Stimulated activated CD8-positive, alpha-beta memory T cell treated with anti-CD3 and anti-CD28 coated beads, Interleukin-15, amount 100 ng/mL, for 24 hours (primary cell): ENCODE data around the gene XBP1.
A peak's percentile ranks its signal among the peaks of the same experiment; 100 is the strongest.
"Not testable (repeated sequence)": the region's sequence is repeated elsewhere in the genome, so short reads cannot be mapped to it uniquely, and the experiment has no call there.

Experiments
- DNase-seq: peaks from one replicate; pipeline ENCODE4 v3.0.0-alpha.2; 2020; ENCODE audit warnings: low read depth

XBP1 gene

DNA sequence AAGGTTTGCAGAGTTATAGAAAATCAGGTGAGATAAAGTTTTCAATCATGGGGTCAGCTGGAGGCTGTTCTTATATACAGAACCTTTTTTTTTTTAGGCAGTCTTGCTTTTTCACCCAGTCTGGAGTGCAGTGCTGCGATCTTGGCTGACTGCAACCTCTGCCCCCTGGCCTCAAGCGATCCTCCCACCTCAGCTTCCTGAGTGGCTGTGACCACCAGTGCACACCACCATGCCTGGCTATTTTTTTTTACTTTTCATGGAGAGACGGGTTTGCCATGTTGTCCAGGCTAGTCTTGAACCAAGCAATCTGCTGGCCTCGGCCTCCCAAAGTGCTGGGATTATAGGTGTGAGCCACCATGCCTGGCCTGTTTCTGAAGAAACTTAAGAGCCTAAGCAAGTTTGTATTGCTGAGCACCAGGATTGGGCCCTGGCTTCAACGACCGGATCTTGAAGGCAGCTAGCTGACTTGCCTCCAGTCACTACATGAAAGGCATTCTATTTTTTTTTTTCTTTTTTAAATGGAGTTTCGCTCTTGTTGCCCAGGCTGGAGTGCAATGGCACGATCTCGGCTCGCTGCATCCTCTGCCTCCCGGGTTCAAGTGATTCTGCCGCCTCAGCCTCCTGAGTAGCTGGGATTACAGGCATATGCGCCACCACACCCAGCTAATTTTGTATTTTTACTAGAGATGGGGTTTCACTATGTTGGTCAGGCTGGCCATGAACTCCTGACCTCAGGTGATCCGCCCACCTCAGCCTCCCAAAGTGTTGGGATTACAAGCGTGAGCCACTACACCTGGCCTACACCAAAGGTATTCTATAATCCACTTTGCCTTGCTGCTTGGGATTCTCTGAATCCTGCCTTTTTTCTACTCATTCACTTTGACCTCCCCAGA, 7.6 kb downstream of the XBP1 start:
- no peak for DNase-seq

DNA sequence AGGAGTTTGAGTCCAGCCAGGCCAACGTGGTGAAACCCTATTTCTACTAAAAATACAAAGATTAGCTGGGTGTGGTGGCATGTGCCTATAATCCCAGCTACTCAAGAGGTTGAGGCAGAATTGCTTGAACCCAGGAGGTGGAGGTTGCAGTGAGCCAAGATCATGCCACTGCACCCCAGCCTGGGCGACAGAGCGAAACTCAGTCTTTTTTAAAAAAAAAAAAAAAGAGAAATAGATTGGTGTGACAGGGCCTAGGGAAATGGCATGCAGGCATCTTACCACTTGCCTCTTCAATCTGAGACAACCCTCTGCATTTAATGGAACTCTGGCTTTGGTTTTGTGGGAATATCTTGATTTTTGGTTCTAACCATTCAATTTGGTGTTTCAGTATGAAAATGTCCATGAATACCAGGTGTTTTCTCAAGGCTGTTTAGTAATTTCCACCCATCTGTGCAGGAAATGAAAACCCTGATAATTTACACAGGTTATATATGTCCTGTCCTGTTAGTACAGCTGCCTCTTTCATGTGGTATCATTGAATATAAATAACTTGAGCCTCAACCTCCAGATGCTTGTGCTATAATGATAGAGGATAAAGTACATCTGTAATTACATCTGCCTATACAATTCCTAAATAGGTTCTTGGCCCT, 8.4 kb downstream of the XBP1 start:
- DNase-seq: no peak

DNA sequence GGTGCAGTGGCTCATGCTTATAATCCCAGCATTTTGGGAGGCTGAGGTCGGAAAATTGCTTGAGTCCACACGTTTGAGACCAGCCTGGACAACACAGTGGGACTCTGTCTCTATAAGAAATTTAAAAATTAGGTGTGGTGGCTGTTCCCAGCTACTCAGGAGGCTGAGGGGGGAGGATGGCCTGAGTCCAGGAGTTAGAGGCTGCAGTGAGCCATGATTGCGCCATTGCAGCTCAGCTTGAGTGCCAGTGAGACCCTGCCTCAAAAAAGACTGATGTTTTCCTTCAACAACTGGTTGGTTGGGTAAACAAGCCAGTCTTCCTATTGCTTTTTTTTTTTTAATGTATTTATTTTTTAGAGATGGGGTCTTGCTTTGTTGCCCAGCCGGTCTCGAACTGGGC, 9.2 kb downstream of the XBP1 start:
- no peak for DNase-seq

DNA sequence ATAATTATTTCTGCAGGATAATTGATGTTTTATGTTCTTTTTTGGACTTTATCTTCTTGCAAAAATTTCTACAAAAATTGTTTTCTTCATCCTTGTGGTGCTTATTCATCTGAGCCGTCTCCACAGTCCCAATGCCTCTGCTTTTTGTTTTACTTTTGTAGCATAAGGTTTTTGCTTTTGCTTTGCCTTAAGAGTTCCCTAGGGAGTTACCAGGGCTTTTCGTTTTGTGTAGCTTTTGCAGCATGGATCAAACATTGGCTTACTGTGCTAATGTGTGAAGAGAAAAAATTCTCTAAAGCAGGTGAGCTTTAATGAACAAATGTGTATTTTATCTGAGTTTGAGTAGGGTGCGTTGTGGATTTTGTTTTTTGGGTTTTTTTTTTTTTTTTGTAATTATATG, 11.8 kb downstream of the XBP1 start:
- DNase-seq: no peak

DNA sequence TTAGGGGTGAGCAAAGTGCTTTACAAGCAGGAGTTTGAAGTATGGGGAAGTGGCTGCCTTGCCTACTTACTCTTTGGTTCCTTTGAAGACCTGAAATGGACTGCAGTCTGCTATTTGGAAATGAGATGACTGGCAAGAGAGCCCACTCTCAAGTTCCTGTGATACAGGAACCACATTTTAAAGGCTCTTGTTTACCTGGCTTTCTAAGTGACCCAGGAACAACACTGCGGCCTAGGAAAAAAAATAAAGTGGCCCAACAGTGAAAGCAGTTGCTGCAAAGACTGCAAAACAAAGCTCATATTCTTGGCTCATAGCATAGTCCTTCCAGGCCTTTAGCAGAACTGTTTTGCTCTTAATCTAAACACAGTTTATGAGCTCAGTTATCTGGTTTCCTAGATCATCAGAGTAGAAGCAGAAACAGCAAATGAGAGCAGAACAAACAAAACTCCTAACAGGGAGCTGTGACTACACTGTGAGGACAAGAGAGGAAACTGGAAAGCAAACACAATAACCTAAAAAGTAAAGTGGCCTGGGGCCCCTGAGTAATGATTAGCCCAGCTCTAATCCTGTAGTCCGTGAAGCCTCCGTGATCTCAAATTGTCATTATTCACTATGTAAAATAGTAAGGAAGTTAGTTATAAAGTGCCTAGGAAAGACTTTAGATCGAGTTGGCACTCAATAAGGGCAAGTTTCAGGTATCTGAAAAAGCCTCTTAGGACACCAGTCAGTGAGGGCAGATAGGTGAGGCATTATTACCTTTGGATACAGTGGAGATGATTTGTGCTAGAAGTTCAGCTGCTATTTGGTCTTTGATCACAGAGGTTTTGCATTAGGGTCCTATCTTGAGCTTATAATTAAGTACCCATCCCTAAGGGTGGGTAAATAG, 16.3 kb downstream of the XBP1 start:
- DNase-seq: no peak

DNA sequence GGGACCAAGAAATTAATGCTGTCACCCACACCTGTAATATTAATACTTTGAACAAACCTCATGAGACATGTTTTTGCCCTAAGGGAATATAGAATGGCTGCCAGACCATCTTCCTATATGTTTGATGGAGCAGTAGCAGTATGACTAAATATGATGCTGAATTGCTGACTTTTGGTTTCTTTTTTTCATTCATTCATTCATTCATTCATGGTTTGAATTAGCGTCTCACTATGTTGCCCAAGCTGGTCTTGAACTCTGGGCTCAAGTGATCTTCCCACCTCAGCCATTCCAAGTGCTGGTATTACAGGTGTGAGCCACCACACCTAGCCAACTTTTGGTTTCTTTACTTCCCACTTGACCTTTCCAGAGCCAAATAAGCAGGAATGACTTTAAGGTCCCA, 20.1 kb downstream of the XBP1 start:
- no peak for DNase-seq

DNA sequence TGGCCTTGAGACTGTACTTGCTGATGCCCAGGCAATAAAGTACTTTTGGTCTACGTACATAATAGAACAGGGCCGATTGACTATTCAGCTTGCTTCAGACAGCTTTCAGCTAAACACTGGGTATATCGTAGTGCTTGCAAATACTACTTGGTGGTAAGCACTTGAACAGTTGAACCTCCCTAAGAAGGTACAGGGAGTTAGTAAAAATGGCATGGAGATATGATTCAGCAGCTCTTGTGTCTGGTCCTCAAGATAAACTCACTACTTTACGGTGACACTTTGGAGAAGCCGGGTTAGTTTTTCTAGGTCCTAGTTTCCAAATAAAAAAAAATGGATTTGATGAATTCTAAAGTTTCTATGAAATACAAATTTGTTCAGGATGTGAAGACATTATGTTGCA, 20.5 kb downstream of the XBP1 start:
- no peak for DNase-seq

DNA sequence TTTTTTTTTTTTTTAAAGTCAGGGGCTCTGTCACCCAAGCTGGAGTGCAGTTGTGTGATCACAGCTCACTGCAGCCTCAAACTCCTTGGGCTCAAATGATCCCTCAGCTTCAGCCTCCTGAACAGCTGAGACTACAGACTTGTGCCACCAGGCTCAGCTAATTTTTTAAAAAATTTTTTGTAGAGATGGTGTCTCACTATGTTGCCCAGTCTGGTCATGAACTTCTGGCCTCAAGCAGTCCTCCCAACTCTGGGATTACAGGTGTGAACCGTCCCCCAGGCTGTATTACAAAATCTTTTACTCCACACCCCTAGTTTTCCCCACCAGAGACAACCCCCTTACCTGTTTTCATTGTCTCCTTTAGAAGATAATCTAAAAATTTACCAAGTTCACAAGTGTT, 26.0 kb downstream of the XBP1 start:
- DNase-seq: no peak

DNA sequence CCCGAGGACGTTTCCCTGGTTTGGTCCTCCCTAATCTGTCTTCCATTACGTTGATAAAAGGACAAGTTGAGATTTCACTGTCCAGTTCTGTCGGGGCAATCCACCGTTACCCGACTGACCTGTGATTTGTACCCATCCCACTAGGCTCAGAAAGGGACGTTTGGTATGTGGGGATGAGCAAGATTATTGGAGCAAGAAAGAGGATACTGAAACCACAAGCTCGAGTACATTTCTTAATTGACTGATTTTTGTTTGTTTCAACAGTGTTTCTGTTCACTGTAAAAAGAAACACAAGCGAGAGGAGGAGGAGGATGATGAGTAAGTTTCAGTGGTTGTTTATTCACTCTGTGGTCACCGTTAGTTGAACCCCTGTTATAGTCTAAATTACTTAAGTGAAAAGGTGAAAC, 26.9 kb downstream of the XBP1 start:
- no peak for DNase-seq

DNA sequence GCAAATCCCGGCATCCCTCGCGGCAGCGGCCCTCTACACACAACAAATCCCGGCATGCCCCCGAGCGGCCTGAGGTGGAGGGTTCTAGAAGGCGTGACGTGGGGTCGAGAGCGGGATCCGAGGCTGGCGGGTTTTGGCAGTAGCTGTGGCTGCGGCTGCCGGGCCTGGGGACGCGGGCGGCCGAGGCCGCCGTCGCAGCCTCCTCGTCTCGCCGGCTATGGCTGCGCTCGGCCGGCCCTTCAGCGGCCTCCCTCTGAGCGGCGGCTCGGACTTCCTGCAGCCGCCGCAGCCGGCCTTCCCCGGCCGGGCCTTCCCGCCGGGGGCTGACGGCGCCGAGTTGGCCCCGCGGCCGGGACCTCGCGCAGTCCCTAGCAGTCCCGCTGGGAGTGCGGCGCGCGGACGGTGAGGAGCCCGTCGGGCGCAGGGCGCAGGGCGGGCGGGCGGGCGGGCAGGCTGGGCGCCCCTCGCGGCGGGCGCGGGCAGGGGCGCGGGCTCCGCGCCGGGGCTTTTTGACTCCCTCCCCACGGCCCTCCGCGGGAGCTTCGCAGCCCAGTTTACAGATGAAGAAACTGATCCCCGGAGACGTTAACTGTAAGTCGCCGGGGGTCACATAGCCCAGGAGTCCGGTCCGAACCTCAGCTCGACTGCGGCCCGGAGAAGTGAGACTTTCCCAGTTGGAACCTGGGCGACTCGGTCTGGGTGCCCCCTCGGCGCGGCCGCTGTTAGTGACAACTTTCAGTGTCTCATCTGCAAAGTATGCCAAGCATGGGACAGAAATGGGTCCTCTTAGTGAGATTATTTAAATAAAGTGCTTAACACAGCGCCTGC, 27.5 kb downstream of the XBP1 start, which contains the start of gene CCDC117:
Gene CCDC117 (plus strand): TSS at position 63 of the 828 bp plus-strand sequence. CDS start 155 bp downstream, at position 218.
- peak; percentile 61 for DNase-seq

DNA sequence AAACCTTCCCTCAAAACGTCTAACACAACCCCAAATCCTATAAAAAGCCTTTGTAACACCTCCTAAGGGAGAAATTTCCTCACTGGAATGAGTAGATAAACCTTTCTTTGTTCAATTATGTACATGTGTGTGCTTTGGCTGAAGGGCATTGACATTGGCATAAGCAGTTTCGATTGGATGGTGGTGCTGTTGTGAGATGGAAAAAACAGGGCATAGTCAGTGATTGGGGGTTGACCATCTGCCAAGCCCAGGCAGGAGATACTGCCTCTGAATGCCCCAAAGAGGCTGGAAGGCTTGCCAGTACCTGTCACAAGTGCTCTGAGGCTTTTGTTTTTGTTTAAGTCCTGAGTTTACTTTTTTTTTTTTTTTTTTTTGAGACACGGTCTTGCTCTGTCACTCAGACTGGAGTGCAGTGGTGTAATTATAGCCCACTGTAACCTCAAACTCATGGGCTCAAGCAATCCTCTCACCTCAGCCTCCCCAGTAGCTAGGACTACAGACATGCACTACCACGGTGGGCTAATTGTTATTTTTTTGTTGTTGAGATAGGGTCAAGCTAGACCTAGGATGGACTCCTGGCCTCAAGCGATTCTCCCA, 29.1 kb downstream of the XBP1 start:
- DNase-seq: no peak

DNA sequence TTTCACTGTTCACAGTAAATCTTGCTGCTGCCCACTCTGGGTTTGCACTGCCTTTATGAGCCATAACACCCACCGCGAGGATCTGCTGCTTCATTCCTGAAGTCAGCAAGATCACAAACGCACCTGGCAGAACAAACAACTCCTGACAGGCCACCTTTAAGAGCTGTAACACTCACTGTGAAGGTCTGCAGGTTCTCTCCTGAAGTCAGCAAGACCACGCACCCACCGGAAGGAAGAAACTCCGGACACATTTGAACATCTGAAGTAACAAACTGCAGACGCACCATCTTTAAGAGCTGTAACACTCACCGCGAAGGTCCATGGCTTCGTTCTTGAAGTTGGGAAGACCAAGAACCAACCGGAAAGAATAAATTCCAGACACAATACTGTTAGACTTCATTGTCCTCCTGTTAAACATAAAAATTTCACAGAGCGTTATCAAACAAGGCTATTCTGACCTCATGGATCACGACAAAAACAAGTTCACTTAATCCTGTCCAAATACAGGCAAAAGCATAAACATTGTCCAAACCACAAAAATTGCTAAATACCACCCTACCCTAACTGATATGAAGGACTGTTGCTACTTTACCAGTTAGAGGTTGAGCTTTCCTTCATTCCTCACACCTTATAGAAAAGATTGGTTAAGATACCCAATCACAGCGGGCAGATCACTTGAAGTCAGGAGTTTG, 30.8 kb downstream of the XBP1 start:
- DNase-seq: no peak

DNA sequence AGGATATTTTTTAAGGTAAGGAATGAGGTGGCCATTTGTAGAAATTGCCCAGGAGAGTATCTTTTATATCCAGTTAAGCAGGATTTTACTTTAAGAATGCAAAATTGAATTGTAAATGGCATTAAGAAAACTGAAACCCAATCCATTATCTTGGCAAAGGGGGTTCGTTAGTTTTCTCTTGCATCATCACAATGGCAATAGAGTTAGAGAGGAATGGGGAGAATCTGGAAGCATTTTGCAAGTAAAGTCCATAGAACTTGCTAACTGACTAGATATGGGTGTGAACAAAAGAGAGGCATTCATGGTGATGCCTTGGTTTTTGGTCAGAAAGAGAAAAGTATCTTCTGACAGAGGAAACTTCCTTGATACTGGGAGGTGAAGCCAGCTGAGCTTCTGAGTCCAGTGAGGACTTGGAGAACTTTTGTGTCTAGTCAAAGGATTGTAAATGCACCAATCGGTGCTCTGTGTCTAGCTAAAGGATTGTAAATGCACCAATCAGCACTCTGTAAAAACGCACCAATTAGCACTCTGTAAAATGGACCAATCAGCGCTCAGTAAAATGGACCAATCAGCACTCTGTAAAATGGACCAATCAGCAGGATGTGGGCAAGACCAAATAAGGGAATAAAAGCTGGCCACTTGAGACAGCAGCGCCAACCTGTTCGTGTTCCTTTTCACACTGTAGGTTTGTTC, 31.5 kb downstream of the XBP1 start:
- no peak for DNase-seq

DNA sequence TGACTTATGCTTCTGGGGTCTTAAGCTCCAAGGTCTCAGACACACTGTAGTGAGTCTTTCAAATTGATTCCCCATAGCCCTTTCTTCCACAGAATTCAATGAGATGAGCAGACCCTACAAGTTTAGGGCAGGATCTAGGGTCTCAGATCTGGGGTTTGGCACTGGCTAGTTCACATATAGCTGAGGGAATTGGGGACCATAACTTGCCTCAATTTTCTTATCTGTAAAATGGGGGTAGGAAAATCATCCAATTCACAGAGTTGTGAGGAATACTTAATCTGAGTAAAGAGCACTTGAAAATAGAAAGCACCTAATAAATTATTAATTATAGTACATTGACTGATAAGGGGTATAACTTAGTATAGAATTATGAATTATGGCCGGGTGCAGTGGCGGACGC, 33.7 kb downstream of the XBP1 start:
- DNase-seq: no peak

DNA sequence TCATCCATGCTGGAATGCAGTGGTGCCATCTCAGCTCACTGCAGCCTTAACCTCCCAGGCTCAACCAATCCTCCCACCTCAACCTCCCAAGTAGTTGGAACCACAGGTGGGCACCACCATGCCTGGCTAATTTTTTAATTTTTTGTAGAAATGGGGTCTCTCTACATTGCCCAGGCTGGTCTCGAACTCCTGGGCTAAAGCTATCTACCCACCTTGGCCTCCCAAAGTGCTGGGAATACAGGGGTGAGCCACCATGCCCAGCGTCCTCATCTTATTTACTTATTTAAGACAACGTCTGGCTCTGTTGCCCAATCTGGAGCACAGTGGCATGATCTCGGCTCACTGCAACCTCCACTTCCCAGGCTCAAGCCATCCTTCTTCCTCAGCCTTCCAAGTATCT, 38.4 kb downstream of the XBP1 start:
- not testable (repeated sequence) for DNase-seq

DNA sequence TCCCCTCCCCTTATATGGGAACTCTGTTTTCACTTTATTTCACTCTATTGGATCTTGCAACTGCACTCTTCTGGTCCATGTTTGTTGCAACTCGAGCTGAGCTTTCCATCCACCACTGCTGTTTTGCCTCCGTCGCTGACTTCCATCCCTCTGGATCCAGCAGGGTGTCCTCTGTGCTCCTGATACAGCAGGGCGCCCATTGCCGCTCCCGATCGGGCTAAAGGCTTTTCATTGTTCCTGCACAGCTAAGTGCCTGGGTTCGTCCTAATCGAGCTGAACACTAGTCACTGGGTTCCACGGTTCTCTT, 39.0 kb downstream of the XBP1 start:
- no peak for DNase-seq

DNA sequence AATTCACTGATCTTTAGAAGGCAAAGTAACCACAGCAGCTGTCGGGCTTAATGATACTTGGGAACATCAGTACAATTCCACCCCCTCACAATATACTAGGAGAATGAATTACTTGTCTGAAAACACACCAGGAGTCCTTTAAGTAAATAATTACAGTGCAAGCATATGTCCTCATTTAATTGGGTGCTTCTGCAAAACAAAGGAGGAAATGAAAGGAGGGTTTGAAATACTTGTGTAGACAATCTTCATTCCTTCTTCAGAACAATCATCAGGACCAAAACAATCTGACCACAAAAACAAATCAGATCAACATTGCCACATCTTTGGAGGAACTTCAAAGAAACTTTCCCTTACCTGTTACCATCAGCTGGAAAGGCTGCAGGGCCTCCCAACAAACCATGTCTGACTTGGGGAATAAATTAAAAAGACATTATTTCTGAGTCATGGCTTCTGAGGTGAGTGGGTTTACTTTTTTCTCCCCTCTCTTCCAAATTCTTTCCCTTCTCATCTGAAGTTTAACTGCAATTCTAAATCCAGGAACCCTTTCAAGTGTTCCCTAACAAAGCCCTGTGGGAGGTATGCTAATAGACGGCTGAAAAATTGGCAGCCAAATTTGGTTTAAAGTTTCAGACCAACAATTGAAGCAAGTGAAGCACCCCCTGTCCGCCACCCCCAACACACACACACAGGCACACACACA, 40.4 kb downstream of the XBP1 start:
- DNase-seq: no peak

DNA sequence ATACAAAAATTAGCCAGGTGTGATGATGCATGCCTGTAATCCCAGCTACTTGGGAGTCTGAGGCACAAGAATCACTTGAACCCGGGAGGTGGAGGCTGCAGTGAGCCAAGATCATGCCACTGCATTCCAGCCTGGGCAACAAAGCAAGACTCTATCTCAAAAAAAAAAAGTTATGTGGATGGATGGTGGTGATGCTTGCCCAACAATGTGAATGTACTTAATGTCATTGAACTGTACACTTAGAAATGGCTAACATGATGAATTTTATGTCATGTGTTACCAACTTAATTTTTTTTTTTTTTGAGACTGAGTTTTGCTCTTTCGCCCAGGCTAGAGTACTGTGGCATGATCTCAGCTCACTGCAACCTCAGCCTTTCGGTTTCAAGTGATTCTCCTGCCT, 45.9 kb downstream of the XBP1 start:
- not testable (repeated sequence) for DNase-seq

DNA sequence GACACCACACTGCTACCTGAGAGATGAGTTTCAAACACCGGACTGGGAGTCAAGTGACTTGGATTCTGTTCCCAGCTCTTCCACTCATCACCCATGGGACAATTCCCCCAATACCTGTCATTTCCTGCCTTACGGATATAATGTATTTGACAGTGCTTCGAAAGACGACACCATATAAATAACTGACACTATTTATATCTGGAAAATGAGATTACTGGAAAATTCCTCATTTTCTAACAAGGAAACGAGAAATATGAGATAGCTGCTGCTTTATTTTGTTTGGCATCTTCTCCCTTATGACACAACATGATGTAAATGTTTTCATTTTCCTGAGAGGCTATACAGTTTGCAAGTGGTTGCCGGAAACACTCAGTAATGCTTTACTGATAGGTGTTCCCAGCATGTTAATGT, 49.9 kb downstream of the XBP1 start:
- no peak for DNase-seq
